CD14-positive monocyte (primary cell): Measurements from ENCODE around the gene TRABD2B. TPM values are rescaled to one million over a fixed set of nuclear protein-coding genes. Genes with fewer than 3 reads are reported as not detected.

Source experiments
- DNase-seq, 3 donors: peaks; one replicate each; pipeline ENCODE4 v3.0.0-alpha.2; 2011 to 2022
- H2AFZ ChIP-seq: 2 replicates; pipeline ENCODE4 v1.6.0; 2012; ENCODE audit warnings: mild to moderate bottlenecking, low read depth, low read length, inconsistent platforms; ENCODE audit not compliant: insufficient read depth, poor library complexity, severe bottlenecking
- H3K27ac ChIP-seq, 2 donors: 1 replicate in 1 of 2; 2 replicates in 1 of 2; pipeline ENCODE4 v1.5.1; 2012 to 2013; ENCODE audit warnings: low read length in 2 of 2, control low read depth in 1 of 2, inconsistent platforms in 1 of 2, low read depth in 1 of 2, mild to moderate bottlenecking in 1 of 2
- H3K27me3 ChIP-seq, 2 donors: one replicate each; pipeline versions ENCODE4 v1.6.0 to v1.6.1; 2011 to 2013; ENCODE audit warnings: low read length in 2 of 2; ENCODE audit not compliant: control insufficient read depth in 2 of 2, insufficient read depth in 2 of 2
- H3K36me3 ChIP-seq, 2 donors: replicated peaks in 1 of 2; 1 replicate in 1 of 2; 2 replicates in 1 of 2; pipeline versions ENCODE4 v1.5.1 to v1.6.1; 2012 to 2013; ENCODE audit warnings: low read length in 2 of 2, control low read depth in 1 of 2, inconsistent platforms in 1 of 2, mild to moderate bottlenecking in 1 of 2; ENCODE audit not compliant: insufficient read depth in 2 of 2, control insufficient read depth in 1 of 2
- H3K4me1 ChIP-seq, 2 donors: 1 replicate in 1 of 2; 2 replicates in 1 of 2; pipeline versions ENCODE4 v1.5.1 to v1.6.1; 2012 to 2013; ENCODE audit warnings: low read length in 2 of 2, control low read depth in 1 of 2, inconsistent platforms in 1 of 2, mild to moderate bottlenecking in 1 of 2, moderate library complexity in 1 of 2; ENCODE audit not compliant: insufficient read depth in 2 of 2, control insufficient read depth in 1 of 2
- H3K4me2 ChIP-seq: replicated peaks from 2 replicates; pipeline ENCODE3; 2012; ENCODE audit warnings: low read length, moderate library complexity, mild to moderate bottlenecking; ENCODE audit not compliant: poor library complexity, severe bottlenecking; ENCODE audit errors: extremely low read depth
- H3K4me3 ChIP-seq, 3 experiments: fragments of 200-600 bp in 1 of 3; sonication (generic) in 1 of 3; replicated peaks in 1 of 3; 1 replicate in 2 of 3; 2 replicates in 1 of 3; pipeline ENCODE4 v1.5.1; 2011 to 2013; ENCODE audit warnings: low read length in 3 of 3, mild to moderate bottlenecking in 3 of 3, control low read depth in 2 of 3, low read depth in 2 of 3, inconsistent platforms in 1 of 3, moderate library complexity in 1 of 3
- H3K79me2 ChIP-seq: 2 replicates; pipeline ENCODE4 v1.6.0; 2012; ENCODE audit warnings: mild to moderate bottlenecking, control low read depth, inconsistent platforms, low read length, moderate library complexity; ENCODE audit not compliant: insufficient read depth
- H3K9ac ChIP-seq: 2 replicates; pipeline ENCODE4 v1.6.0; 2017; ENCODE audit warnings: low read length, mild to moderate bottlenecking; ENCODE audit not compliant: insufficient read depth, poor library complexity, severe bottlenecking
- H3K9me3 ChIP-seq, 2 donors: replicated peaks in 1 of 2; 1 replicate in 1 of 2; 2 replicates in 1 of 2; pipeline versions ENCODE4 v1.5.1 to v1.6.1; 2012 to 2013; ENCODE audit warnings: low read length in 2 of 2, control low read depth in 1 of 2; ENCODE audit not compliant: control insufficient read depth in 1 of 2, insufficient read depth in 1 of 2
- H4K20me1 ChIP-seq: 2 replicates; pipeline ENCODE4 v1.6.0; 2012; ENCODE audit warnings: mild to moderate bottlenecking, low read length, control low read depth, moderate library complexity; ENCODE audit not compliant: insufficient read depth
- H3K27ac Mint-ChIP-seq, 7 donors: one replicate each; pipeline ENCODE4 v1.8.0; 2020; ENCODE audit warnings: mild to moderate bottlenecking in 7 of 7, mixed read lengths in 7 of 7, moderate library complexity in 6 of 7, inconsistent platforms in 2 of 7
- H3K27me3 Mint-ChIP-seq, 3 donors: one replicate each; pipeline ENCODE4 v1.8.0; 2021 to 2022; ENCODE audit warnings: low read depth in 3 of 3, mild to moderate bottlenecking in 3 of 3, mixed read lengths in 3 of 3, moderate library complexity in 3 of 3, inconsistent platforms in 1 of 3
- H3K36me3 Mint-ChIP-seq, 2 donors: one replicate each; pipeline ENCODE4 v1.8.0; 2020; ENCODE audit warnings: mixed read lengths in 2 of 2, inconsistent platforms in 1 of 2, mild to moderate bottlenecking in 1 of 2
- H3K4me1 Mint-ChIP-seq: one replicate; pipeline ENCODE4 v1.8.0; 2020; ENCODE audit warnings: mild to moderate bottlenecking, mixed read lengths
- H3K4me3 Mint-ChIP-seq, 2 donors: one replicate each; pipeline ENCODE4 v1.8.0; 2020; ENCODE audit warnings: mild to moderate bottlenecking in 2 of 2, mixed read lengths in 2 of 2, moderate library complexity in 1 of 2
- H3K9me3 Mint-ChIP-seq, 7 donors: one replicate each; pipeline ENCODE4 v1.8.0; 2020 to 2022; ENCODE audit warnings: mixed read lengths in 7 of 7, mild to moderate bottlenecking in 6 of 7, moderate library complexity in 6 of 7, inconsistent platforms in 2 of 7
- WGBS: methylation state at CpG from one replicate; pipeline ENCODE4 v1.1.5; 2013; ENCODE audit warnings: missing lambda C conversion rate; ENCODE audit not compliant: insufficient coverage; 5-methylcytosine and 5-hydroxymethylcytosine counted together
- intact Hi-C, 2 donors: fragments of 100-400 bp; cut with micrococcal nuclease; formaldehyde crosslinking; loops; one replicate each; pipeline versions ENCODE4 v1.15.0 to v1.15.1; 2023
- polyA plus RNA-seq, 3 donors: library from polyadenylated mRNA; depleted of rRNA in 1 of 3; unstranded in 2 of 3; stranded (reverse) in 1 of 3; fragments of 300-500 nt in 2 of 3; fragments of >200 nt in 1 of 3; fragmentation: Illumina TruSeq in 2 of 3; gene quantifications; 1 replicate in 2 of 3; 2 replicates in 1 of 3; pipeline ENCODE4 v1.2.3, GENCODE V29; 2012 to 2021
- TF ChIP-seq, protein P1 (sequence below): fragments of 200-600 bp; IDR thresholded peaks from one replicate; pipeline ENCODE4 v1.8.0; 2022; ENCODE audit warnings: antibody characterized with exemption, mild to moderate bottlenecking

TRABD2B gene
- polyA plus RNA-seq, 3 donors: not detected

DNA sequence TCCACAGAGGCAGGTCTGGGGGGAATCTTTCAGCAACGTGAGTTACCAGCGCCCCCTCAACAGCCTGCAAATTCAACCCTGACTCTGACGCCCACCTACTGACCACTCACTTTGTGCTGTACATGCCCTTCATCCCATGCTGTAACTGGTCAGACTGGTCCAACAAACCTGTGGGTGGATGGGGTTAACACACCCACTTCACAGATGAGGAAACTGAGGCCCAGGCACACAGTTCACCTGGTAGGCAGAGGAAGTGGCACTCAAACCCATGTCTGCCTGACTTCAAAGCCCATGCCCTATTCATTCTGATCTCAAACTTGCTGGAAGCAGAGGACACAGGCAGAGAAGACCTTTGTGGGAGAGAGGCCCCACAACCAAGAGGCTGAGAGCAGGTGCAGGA is 172.9 kb downstream of the TRABD2B start:
- Mint-ChIP-seq H3K36me3 (no peaks in the 10 kb centered on the region), H3K4me3 (no peak overlapping the region), H3K27ac (no peak overlapping the region), H3K9me3 (no peaks in the 10 kb centered on the region), H3K27me3 (peaks cover under 1 to 7% (median 4%) of the 10 kb centered on the region in 3 donors), H3K4me1 (no peaks in the 10 kb centered on the region)
- no peak for DNase-seq
- no peaks in the 10 kb centered on the region for H3K36me3 ChIP-seq
- TF ChIP-seq, protein P1, sequence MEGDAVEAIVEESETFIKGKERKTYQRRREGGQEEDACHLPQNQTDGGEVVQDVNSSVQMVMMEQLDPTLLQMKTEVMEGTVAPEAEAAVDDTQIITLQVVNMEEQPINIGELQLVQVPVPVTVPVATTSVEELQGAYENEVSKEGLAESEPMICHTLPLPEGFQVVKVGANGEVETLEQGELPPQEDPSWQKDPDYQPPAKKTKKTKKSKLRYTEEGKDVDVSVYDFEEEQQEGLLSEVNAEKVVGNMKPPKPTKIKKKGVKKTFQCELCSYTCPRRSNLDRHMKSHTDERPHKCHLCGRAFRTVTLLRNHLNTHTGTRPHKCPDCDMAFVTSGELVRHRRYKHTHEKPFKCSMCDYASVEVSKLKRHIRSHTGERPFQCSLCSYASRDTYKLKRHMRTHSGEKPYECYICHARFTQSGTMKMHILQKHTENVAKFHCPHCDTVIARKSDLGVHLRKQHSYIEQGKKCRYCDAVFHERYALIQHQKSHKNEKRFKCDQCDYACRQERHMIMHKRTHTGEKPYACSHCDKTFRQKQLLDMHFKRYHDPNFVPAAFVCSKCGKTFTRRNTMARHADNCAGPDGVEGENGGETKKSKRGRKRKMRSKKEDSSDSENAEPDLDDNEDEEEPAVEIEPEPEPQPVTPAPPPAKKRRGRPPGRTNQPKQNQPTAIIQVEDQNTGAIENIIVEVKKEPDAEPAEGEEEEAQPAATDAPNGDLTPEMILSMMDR: no peak
- H3K9ac ChIP-seq: no peak overlapping the region
- no peaks in the 10 kb centered on the region for H4K20me1 ChIP-seq
- H2AFZ ChIP-seq: no peak overlapping the region
- H3K4me2 ChIP-seq: no peak overlapping the region
- no peaks in the 10 kb centered on the region for H3K9me3 ChIP-seq
- H3K4me1 ChIP-seq: no peaks in the 10 kb centered on the region
- 100% methylated on average over 1 of the region's 3 CpGs for WGBS
- no peaks in the 10 kb centered on the region for H3K79me2 ChIP-seq
- H3K27ac ChIP-seq: no peak overlapping the region
- intact Hi-C loops: no loop called here
- no peaks in the 10 kb centered on the region for H3K27me3 ChIP-seq
- H3K4me3 ChIP-seq: no peak overlapping the region

DNA sequence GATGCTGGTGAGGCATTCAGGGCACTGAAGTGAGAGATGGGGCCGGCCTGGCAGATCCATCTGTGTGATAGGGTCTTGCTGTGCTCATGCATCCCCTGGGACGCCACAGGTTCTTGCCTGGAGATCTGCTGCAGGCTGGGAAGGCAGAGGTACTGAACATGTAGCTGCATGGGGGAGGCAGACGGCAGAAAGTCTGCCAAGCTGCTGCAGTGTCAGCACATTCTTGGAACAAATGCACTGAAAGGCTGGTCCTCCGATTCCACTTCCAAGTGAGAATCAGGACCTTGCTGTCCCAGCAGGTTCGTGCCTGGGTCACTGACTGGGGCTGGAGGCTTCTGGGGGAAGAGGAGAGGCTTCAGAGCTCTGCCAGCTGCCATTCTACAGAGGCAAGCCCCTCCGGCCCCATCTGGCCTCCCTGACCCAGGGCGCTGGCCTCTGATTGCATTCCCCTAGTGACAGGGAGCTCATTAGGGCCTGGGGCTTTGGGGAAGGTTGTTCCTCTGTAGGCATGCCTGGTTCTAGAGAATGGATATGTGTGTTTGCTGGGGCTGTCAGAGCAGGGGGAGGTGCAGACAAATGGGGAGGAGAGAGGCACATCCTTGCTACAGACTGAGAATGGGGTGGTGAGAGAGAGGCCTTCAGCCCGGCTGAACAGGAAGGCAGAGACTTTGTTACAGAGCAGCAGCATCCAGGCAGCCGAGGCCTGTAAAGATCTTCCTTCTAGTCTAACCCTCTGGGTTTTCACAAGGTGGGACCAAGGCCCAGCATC is 174.0 kb downstream of the TRABD2B start:
- Mint-ChIP-seq H3K4me3 (no peak overlapping the region), H3K36me3 (no peaks in the 10 kb centered on the region), H3K27me3 (peaks cover 0 to 6% (median 4%) of the 10 kb centered on the region in 3 donors), H3K4me1 (no peaks in the 10 kb centered on the region), H3K27ac (no peak overlapping the region), H3K9me3 (no peaks in the 10 kb centered on the region)
- Histone ChIP-seq H3K27me3 (no peaks in the 10 kb centered on the region), H3K9ac (no peak overlapping the region), H3K9me3 (no peaks in the 10 kb centered on the region), H3K4me3 (no peak overlapping the region), H3K27ac (no peak overlapping the region), H3K79me2 (no peaks in the 10 kb centered on the region), H3K4me2 (no peak overlapping the region), H4K20me1 (no peaks in the 10 kb centered on the region), H3K4me1 (no peaks in the 10 kb centered on the region), H3K36me3 (no peaks in the 10 kb centered on the region), H2AFZ (no peak overlapping the region)
- DNase-seq: no peak
- intact Hi-C loops: no loop called here
- TF ChIP-seq, protein P1: no peak
- WGBS: 78% methylated on average over 8 of the region's 9 CpGs
